Measurements from ENCODE around the gene CYFIP1. TPM values are rescaled to one million over a fixed set of nuclear protein-coding genes. Genes with fewer than 3 reads are reported as not detected.

Gene CYFIP1
- polyA plus RNA-seq, 3 donors: 47.1 to 85.5 (median 63.8) TPM

GRCh38 chr15:22922003-22922402, 58.2 kb downstream of the CYFIP1 start:
- no peak overlapping the region for H2AFZ ChIP-seq (ENCODE audit: insufficient read depth, low read depth, low read length, poor library complexity, severe bottlenecking)
- intact Hi-C loops (cut with micrococcal nuclease): no loop called here
- H3K4me1 ChIP-seq (ENCODE audit: control insufficient read depth in 1 of 2, insufficient read depth in 2 of 2, low read length in 2 of 2): no peaks in the 10 kb centered on the region
- H3K27ac ChIP-seq (ENCODE audit: low read depth in 1 of 2, low read length in 2 of 2): no peak overlapping the region
- H3K27me3 ChIP-seq (ENCODE audit: control insufficient read depth in 2 of 2, insufficient read depth in 2 of 2, low read length in 2 of 2): no peaks in the 10 kb centered on the region
- peaks cover 44 to 86% of the 10 kb centered on the region in 2 donors for H3K36me3 ChIP-seq (replicated peaks in 1 of 2; ENCODE audit: control insufficient read depth in 1 of 2, insufficient read depth in 2 of 2, low read length in 2 of 2)
- H3K79me2 ChIP-seq (ENCODE audit: insufficient read depth, low read length): no peaks in the 10 kb centered on the region
- peaks cover 3% of the 10 kb centered on the region for H4K20me1 ChIP-seq (ENCODE audit: insufficient read depth, low read length)
- no peak overlapping the region for H3K9ac ChIP-seq (ENCODE audit: insufficient read depth, low read length, poor library complexity, severe bottlenecking)
- no peaks in the 10 kb centered on the region for H3K9me3 ChIP-seq (replicated peaks in 1 of 2; ENCODE audit: control insufficient read depth in 1 of 2, insufficient read depth in 1 of 2, low read length in 2 of 2)
- H3K4me3 ChIP-seq (replicated peaks in 1 of 3; ENCODE audit: low read depth in 2 of 3, low read length in 3 of 3): no peak overlapping the region
- peaks cover 58 to 88% of the 10 kb centered on the region in 2 donors for H3K36me3 Mint-ChIP-seq
- H3K27ac Mint-ChIP-seq: no peak overlapping the region
- no peaks in the 10 kb centered on the region for H3K9me3 Mint-ChIP-seq
- H3K4me1 Mint-ChIP-seq: no peaks in the 10 kb centered on the region
- H3K27me3 Mint-ChIP-seq (ENCODE audit: low read depth in 3 of 3): peaks cover 0 to 2% (median 0%) of the 10 kb centered on the region in 3 donors
- 100% methylated on average over 4 of the region's 5 CpGs for WGBS (ENCODE audit: insufficient coverage)
- no peak overlapping the region for H3K4me2 ChIP-seq (replicated peaks; ENCODE audit: extremely low read depth, low read length, poor library complexity, severe bottlenecking)
- no peak for DNase-seq
- H3K4me3 Mint-ChIP-seq: no peak overlapping the region
- TF ChIP-seq CTCF (IDR thresholded peaks at IDR 0.05): no peak

GRCh38 chr15:22919171-22919570, 61.0 kb downstream of the CYFIP1 start:
- H3K27me3 ChIP-seq (ENCODE audit: control insufficient read depth in 2 of 2, insufficient read depth in 2 of 2, low read length in 2 of 2): no peaks in the 10 kb centered on the region
- H3K27ac ChIP-seq (ENCODE audit: low read depth in 1 of 2, low read length in 2 of 2): no peak overlapping the region
- H3K9me3 ChIP-seq (replicated peaks in 1 of 2; ENCODE audit: control insufficient read depth in 1 of 2, insufficient read depth in 1 of 2, low read length in 2 of 2): no peaks in the 10 kb centered on the region
- 50% methylated on average over 2 of the region's 3 CpGs for WGBS (ENCODE audit: insufficient coverage)
- Mint-ChIP-seq H3K27ac (no peak overlapping the region), H3K4me3 (no peak overlapping the region), H3K36me3 (peaks cover 62 to 90% of the 10 kb centered on the region in 2 donors), H3K9me3 (no peaks in the 10 kb centered on the region), H3K27me3 (ENCODE audit: low read depth in 3 of 3) (peaks cover 0 to 2% (median 0%) of the 10 kb centered on the region in 3 donors), H3K4me1 (no peaks in the 10 kb centered on the region)
- no peak overlapping the region for H3K9ac ChIP-seq (ENCODE audit: insufficient read depth, low read length, poor library complexity, severe bottlenecking)
- H3K36me3 ChIP-seq (replicated peaks in 1 of 2; ENCODE audit: control insufficient read depth in 1 of 2, insufficient read depth in 2 of 2, low read length in 2 of 2): peaks cover 52 to 88% of the 10 kb centered on the region in 2 donors
- H3K4me3 ChIP-seq (replicated peaks in 1 of 3; ENCODE audit: low read depth in 2 of 3, low read length in 3 of 3): no peak overlapping the region
- H3K79me2 ChIP-seq (ENCODE audit: insufficient read depth, low read length): no peaks in the 10 kb centered on the region
- H3K4me1 ChIP-seq (ENCODE audit: control insufficient read depth in 1 of 2, insufficient read depth in 2 of 2, low read length in 2 of 2): no peaks in the 10 kb centered on the region
- no peak overlapping the region for H3K4me2 ChIP-seq (replicated peaks; ENCODE audit: extremely low read depth, low read length, poor library complexity, severe bottlenecking)
- H4K20me1 ChIP-seq (ENCODE audit: insufficient read depth, low read length): peaks cover 3% of the 10 kb centered on the region
- DNase-seq: no peak
- no peak overlapping the region for H2AFZ ChIP-seq (ENCODE audit: insufficient read depth, low read depth, low read length, poor library complexity, severe bottlenecking)
- TF ChIP-seq CTCF (IDR thresholded peaks at IDR 0.05): no peak
- intact Hi-C loops (cut with micrococcal nuclease): no loop called here
